ENCODE results near the gene IFI27.
"Not testable (repeated sequence)": the region's sequence is repeated elsewhere in the genome, so short reads cannot be mapped to it uniquely, and the experiment has no call there.

The IFI27 gene

GRCh38 chr14:94126419-94126677, 15.8 kb downstream of the IFI27 start:
- DNase-seq = no peak

GRCh38 chr14:94126800-94127199, 16.3 kb downstream of the IFI27 start:
- DNase-seq = no peak

- no peak for DNase-seq
Observed at GRCh38 chr14:94127330-94127729, 16.8 kb downstream of the IFI27 start.

- DNase-seq = no peak
Observed at GRCh38 chr14:94128216-94128839, 17.8 kb downstream of the IFI27 start.

GRCh38 chr14:94129111-94129757, 18.7 kb downstream of the IFI27 start, which contains the start of gene IFI27L2:
Gene IFI27L2, minus strand, starts transcription at chr14:94129604. Its CDS starts 40 bp downstream, at chr14:94129564.
- peak; percentile 85 for DNase-seq

GRCh38 chr14:94129758-94130414, 19.4 kb downstream of the IFI27 start:
- DNase-seq = peak; percentile 62

- peak; percentile 75 for DNase-seq
Observed at GRCh38 chr14:94132285-94132887, 21.9 kb downstream of the IFI27 start.

GRCh38 chr14:94135476-94135875, 24.9 kb downstream of the IFI27 start:
- DNase-seq = no peak

- DNase-seq = peak; percentile 87
Observed at GRCh38 chr14:94136575-94137331, 26.2 kb downstream of the IFI27 start.

GRCh38 chr14:94138251-94138650, 27.7 kb downstream of the IFI27 start:
- no peak for DNase-seq

GRCh38 chr14:94139006-94139405, 28.5 kb downstream of the IFI27 start:
- DNase-seq = no peak

GRCh38 chr14:94139421-94139820, 28.9 kb downstream of the IFI27 start:
- DNase-seq = no peak

GRCh38 chr14:94142247-94142646, 31.7 kb downstream of the IFI27 start:
- DNase-seq = no peak

GRCh38 chr14:94142836-94143235, 32.3 kb downstream of the IFI27 start:
- DNase-seq = no peak

GRCh38 chr14:94143239-94143638, 32.7 kb downstream of the IFI27 start:
- no peak for DNase-seq

GRCh38 chr14:94143711-94144110, 33.2 kb downstream of the IFI27 start:
- DNase-seq = no peak

GRCh38 chr14:94144765-94145164, 34.2 kb downstream of the IFI27 start:
- no peak for DNase-seq

- no peak for DNase-seq
Observed at GRCh38 chr14:94145902-94146527, 35.5 kb downstream of the IFI27 start.

GRCh38 chr14:94152676-94153075, 42.1 kb downstream of the IFI27 start:
- no peak for DNase-seq

- DNase-seq = no peak
Observed at GRCh38 chr14:94153750-94154342, 43.3 kb downstream of the IFI27 start.

GRCh38 chr14:94156143-94156542, 45.6 kb downstream of the IFI27 start:
- DNase-seq = not testable (repeated sequence)

- no peak for DNase-seq
Observed at GRCh38 chr14:94157197-94157596, 46.7 kb downstream of the IFI27 start.

All from CD4-positive, alpha-beta T cell treated with Interleukin-6 for 4 hours (primary cell).